Osteocyte (in vitro differentiated cells): ENCODE results near the gene C3orf62. TPM values are rescaled to one million over a fixed set of nuclear protein-coding genes. Genes with fewer than 3 reads are reported as not detected.

ENCODE experiments used
- DNase-seq: peaks from one replicate; pipeline ENCODE4 v3.0.0; 2021; ENCODE audit warnings: mixed read lengths; ENCODE audit not compliant: unreplicated experiment; ENCODE audit errors: extremely low spot score
- H3K27ac Mint-ChIP-seq: one replicate; pipeline ENCODE4 v1.8.0; 2021; ENCODE audit warnings: mild to moderate bottlenecking, mixed read lengths; ENCODE audit not compliant: unreplicated experiment
- H3K27me3 Mint-ChIP-seq: one replicate; pipeline ENCODE4 v1.8.0; 2021; ENCODE audit warnings: mixed read lengths; ENCODE audit not compliant: unreplicated experiment
- H3K36me3 Mint-ChIP-seq: one replicate; pipeline ENCODE4 v1.8.0; 2021; ENCODE audit warnings: mixed read lengths; ENCODE audit not compliant: unreplicated experiment
- H3K4me1 Mint-ChIP-seq: one replicate; pipeline ENCODE4 v1.8.0; 2021; ENCODE audit warnings: mixed read lengths; ENCODE audit not compliant: unreplicated experiment
- H3K4me3 Mint-ChIP-seq: one replicate; pipeline ENCODE4 v1.8.0; 2021; ENCODE audit warnings: mild to moderate bottlenecking, moderate library complexity, mixed read lengths; ENCODE audit not compliant: unreplicated experiment
- H3K9me3 Mint-ChIP-seq: one replicate; pipeline ENCODE4 v1.8.0; 2021; ENCODE audit warnings: mixed read lengths; ENCODE audit not compliant: unreplicated experiment
- total RNA-seq: library from RNA; stranded (reverse); gene quantifications from 2 replicates; pipeline ENCODE4 v1.2.1, GENCODE V29; 2021
- TF ChIP-seq, protein P1 (sequence below): fragments of 200-600 bp; sonication (generic); IDR thresholded peaks from 2 replicates; pipeline ENCODE4 v1.5.0; 2021; ENCODE audit warnings: antibody characterized with exemption, mild to moderate bottlenecking, moderate library complexity

C3orf62 gene
- total RNA-seq, 1 donor from 2014 or later: 9.4 TPM

DNA sequence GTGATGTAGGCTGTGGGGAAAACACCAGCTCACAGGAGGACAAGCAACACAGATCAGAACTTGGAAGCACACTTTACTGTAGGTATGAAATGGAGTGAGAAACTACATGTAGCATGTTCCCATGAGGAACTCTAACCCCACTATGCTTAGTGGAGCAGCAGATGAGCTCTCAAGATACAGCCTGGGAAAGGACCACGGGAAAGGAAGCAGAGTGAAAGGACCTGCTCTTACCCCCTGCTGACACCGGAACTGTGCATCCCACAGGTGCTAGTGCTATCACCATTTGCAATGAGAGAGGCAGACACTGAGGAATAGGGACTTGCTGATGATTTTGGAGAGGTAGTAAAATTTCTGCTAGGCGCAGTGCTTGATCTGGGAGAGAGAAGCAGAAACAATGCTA is 34.3 kb upstream of the C3orf62 start:
- no peak for DNase-seq
- peaks cover 28% of the 10 kb centered on the region for H3K36me3 Mint-ChIP-seq
- no peaks in the 10 kb centered on the region for H3K9me3 Mint-ChIP-seq
- no peak overlapping the region for H3K27ac Mint-ChIP-seq
- no peaks in the 10 kb centered on the region for H3K27me3 Mint-ChIP-seq
- TF ChIP-seq, protein P1, sequence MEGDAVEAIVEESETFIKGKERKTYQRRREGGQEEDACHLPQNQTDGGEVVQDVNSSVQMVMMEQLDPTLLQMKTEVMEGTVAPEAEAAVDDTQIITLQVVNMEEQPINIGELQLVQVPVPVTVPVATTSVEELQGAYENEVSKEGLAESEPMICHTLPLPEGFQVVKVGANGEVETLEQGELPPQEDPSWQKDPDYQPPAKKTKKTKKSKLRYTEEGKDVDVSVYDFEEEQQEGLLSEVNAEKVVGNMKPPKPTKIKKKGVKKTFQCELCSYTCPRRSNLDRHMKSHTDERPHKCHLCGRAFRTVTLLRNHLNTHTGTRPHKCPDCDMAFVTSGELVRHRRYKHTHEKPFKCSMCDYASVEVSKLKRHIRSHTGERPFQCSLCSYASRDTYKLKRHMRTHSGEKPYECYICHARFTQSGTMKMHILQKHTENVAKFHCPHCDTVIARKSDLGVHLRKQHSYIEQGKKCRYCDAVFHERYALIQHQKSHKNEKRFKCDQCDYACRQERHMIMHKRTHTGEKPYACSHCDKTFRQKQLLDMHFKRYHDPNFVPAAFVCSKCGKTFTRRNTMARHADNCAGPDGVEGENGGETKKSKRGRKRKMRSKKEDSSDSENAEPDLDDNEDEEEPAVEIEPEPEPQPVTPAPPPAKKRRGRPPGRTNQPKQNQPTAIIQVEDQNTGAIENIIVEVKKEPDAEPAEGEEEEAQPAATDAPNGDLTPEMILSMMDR: no peak
- no peak overlapping the region for H3K4me3 Mint-ChIP-seq
- peaks cover 13% of the 10 kb centered on the region for H3K4me1 Mint-ChIP-seq

DNA sequence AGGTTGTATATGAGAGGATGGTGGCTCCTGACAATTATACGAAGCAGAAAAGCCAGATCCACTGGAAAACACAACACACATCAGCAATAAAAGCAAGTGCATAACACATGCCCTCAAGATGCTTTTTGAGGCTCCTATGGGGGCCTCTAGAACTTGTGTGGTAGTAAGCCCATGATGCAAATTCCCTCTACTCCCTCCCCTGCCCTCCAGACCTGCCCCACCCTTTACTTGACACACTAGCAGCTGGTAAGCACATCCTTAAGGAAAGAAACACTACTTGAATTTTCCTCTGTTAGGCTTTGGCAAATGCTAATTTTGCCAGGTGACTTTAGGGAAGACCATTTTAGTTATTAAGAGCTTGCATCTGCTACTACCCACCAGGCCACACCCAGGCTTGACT is 33.6 kb upstream of the C3orf62 start:
- TF ChIP-seq, protein P1: no peak
- peaks cover 31% of the 10 kb centered on the region for H3K36me3 Mint-ChIP-seq
- H3K4me1 Mint-ChIP-seq: peaks cover 13% of the 10 kb centered on the region
- no peaks in the 10 kb centered on the region for H3K27me3 Mint-ChIP-seq
- H3K27ac Mint-ChIP-seq: no peak overlapping the region
- no peak overlapping the region for H3K4me3 Mint-ChIP-seq
- H3K9me3 Mint-ChIP-seq: no peaks in the 10 kb centered on the region
- no peak for DNase-seq

DNA sequence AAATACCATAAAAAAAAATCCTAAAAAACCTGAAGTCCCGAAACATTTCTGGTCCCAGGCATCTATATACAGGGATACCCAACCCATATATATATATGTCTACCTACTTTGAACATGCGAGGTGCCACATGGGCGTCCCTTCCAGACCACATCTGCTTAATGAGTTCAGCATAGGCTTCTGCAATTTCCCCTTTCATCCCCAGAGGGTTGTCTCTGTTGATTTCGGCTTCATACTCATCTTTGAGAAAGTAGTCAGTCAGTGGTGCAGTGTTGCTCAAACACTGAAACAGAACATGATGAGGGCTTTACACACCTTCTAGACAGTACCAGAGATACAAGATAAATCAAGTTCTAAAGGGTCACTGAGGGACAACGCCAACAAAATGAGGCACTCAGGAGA is 28.6 kb upstream of the C3orf62 start:
- no peak overlapping the region for H3K27ac Mint-ChIP-seq
- TF ChIP-seq, protein P1: no peak
- no peak for DNase-seq
- H3K9me3 Mint-ChIP-seq: no peaks in the 10 kb centered on the region
- no peak overlapping the region for H3K4me3 Mint-ChIP-seq
- no peaks in the 10 kb centered on the region for H3K4me1 Mint-ChIP-seq
- H3K27me3 Mint-ChIP-seq: no peaks in the 10 kb centered on the region
- H3K36me3 Mint-ChIP-seq: peaks cover 47% of the 10 kb centered on the region

DNA sequence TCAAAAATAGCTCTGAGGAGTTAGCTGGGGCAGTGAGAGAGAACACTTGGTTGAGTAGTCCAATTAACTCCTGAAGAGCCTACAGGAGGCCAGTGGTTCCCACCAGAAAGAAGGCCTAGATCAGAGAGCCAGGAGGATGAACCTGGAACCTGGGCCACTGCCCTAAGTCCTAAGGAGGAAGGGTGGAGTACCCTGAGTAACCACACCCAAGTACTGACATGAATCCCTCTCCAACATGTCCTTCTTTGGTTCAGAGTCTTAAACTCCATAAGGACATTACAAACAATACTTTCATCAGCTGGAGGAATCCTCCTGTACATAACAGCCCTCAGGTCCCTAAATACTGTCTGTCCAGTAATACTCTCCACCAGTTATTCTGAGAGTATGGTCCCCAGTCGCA is 25.6 kb upstream of the C3orf62 start:
- Mint-ChIP-seq H3K9me3 (no peaks in the 10 kb centered on the region), H3K4me1 (no peaks in the 10 kb centered on the region), H3K27me3 (no peaks in the 10 kb centered on the region), H3K36me3 (peaks cover 52% of the 10 kb centered on the region), H3K27ac (no peak overlapping the region), H3K4me3 (no peak overlapping the region)
- TF ChIP-seq, protein P1: no peak
- DNase-seq: no peak

DNA sequence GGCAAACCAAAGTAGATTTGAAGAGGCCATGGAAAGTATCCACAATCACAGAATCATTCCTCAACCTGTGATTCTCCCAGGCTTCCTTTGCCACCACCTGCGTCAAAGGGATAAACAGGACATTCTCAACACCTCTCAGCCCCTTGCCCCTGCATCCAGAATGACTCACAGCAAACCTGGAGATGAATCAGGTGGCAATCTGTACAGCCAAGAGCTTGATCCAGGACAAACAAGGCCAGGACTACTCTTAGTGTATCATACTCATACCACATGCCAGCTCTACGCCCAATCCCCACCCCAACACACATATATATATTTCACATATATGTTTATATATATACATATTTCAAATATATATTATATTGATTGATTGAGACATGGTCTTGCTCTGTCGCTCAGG is 23.6 kb upstream of the C3orf62 start:
- TF ChIP-seq, protein P1: no peak
- Mint-ChIP-seq H3K27ac (no peak overlapping the region), H3K4me1 (peaks cover 6% of the 10 kb centered on the region), H3K27me3 (no peaks in the 10 kb centered on the region), H3K36me3 (peaks cover 54% of the 10 kb centered on the region), H3K9me3 (no peaks in the 10 kb centered on the region), H3K4me3 (no peak overlapping the region)
- DNase-seq: no peak
